Esophagus muscularis mucosa (tissue), 4 donors: Measurements from ENCODE around the gene SORCS2. TPM values are rescaled to one million over a fixed set of nuclear protein-coding genes. Genes with fewer than 3 reads are reported as not detected.

Source experiments
- DNase-seq: peaks from one replicate; pipeline ENCODE4 v3.0.0-alpha.2; 2017; ENCODE audit errors: extremely low spot score
- H3K27ac ChIP-seq, 4 donors: fragments of 200-600 bp; sonication (generic); replicated peaks in 1 of 4; 1 replicate in 3 of 4; 2 replicates in 1 of 4; pipeline ENCODE4 v1.5.1; 2016 to 2019; ENCODE audit warnings: mild to moderate bottlenecking in 1 of 4
- H3K27me3 ChIP-seq, 4 donors: fragments of 200-600 bp; sonication (generic); one replicate each; pipeline versions ENCODE4 v1.5.1 to v1.6.0; 2016 to 2019
- H3K36me3 ChIP-seq, 4 donors: fragments of 200-600 bp; sonication (generic); one replicate each; pipeline ENCODE4 v1.5.1; 2016 to 2019
- H3K4me1 ChIP-seq, 4 donors: fragments of 200-600 bp; sonication (generic); one replicate each; pipeline ENCODE4 v1.5.1; 2016 to 2019
- H3K4me3 ChIP-seq, 4 donors: fragments of 200-600 bp; sonication (generic); 1 replicate in 2 of 4; 2 replicates in 2 of 4; pipeline ENCODE4 v1.5.1; 2016 to 2019; ENCODE audit warnings: mild to moderate bottlenecking in 4 of 4, moderate library complexity in 1 of 4
- H3K9me3 ChIP-seq, 4 donors: fragments of 200-600 bp; sonication (generic); 1 replicate in 3 of 4; 2 replicates in 1 of 4; pipeline ENCODE4 v1.5.1; 2016 to 2019
- EP300 ChIP-seq: sonication (generic); formaldehyde crosslinking; IDR thresholded peaks from one replicate; pipeline ENCODE4 v1.6.1; 2017; ENCODE audit warnings: antibody characterized with exemption
- POLR2A ChIP-seq: fragments of 450-650 bp; IDR thresholded peaks from one replicate; pipeline ENCODE4 v1.6.1; 2017; ENCODE audit warnings: antibody characterized with exemption, moderate library complexity, mild to moderate bottlenecking, low read depth
- POLR2AphosphoS5 ChIP-seq, 2 donors: sonication (generic); formaldehyde crosslinking; IDR thresholded peaks; one replicate each; pipeline ENCODE4 v1.6.1; 2017; ENCODE audit warnings: antibody characterized with exemption in 2 of 2
- WGBS: methylation state at CpG from one replicate; pipeline ENCODE4 v1.1.5; 2018; 5-methylcytosine and 5-hydroxymethylcytosine counted together
- intact Hi-C: fragments of 100-400 bp; cut with DNase I; formaldehyde crosslinking; loops from one replicate; pipeline ENCODE4 v1.15.1; 2023
- total RNA-seq, 4 donors: library from RNA; depleted of rRNA; stranded (reverse); fragments of >200 nt; gene quantifications; one replicate each; pipeline versions ENCODE4 v1.1.0 to v1.2.1, GENCODE V29; 2016
- TF ChIP-seq, protein P1 (sequence below), 3 experiments: fragments of 200-600 bp in 2 of 3; fragments of 450-650 bp in 1 of 3; sonication (generic) in 2 of 3; IDR thresholded peaks; one replicate each; pipeline ENCODE4 v1.5.1; 2017 to 2019; ENCODE audit warnings: antibody characterized with exemption in 3 of 3, mild to moderate bottlenecking in 2 of 3, moderate library complexity in 1 of 3

SORCS2 gene
- total RNA-seq, 4 donors from 2014 or later = 3.3 to 10.1 (median 4.3) TPM

DNA sequence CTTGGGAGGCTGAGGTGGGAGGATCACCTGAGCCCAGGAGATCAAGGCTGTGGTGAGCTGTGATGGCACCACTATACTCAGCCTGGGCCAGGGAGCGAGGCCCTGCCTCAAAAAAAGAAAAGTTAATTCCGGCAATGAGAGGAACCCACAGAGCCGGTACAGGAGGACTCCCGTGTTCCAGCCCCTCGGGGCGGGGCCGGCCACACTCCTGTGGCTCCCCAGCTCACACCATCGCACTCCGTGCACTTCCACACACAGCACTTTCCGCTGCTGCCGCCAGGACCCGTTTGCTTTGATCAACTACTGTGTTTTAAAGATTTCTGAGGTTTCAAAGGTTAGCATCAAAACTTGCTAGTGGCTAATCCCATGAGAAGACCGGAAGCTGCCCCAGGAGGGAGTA is 575.6 kb downstream of the SORCS2 start:
- H3K27me3 ChIP-seq = no peaks in the 10 kb centered on the region
- H3K4me1 ChIP-seq = peaks cover 13 to 65% (median 53%) of the 10 kb centered on the region in 4 donors
- no peak overlapping the region for H3K4me3 ChIP-seq
- intact Hi-C loops = no loop called here
- peaks cover 11 to 90% (median 69%) of the 10 kb centered on the region in 4 donors for H3K36me3 ChIP-seq
- H3K9me3 ChIP-seq = no peaks in the 10 kb centered on the region
- 83% methylated on average over 13 of the region's 13 CpGs for WGBS
- H3K27ac ChIP-seq = no peak overlapping the region
- TF ChIP-seq, protein P1, sequence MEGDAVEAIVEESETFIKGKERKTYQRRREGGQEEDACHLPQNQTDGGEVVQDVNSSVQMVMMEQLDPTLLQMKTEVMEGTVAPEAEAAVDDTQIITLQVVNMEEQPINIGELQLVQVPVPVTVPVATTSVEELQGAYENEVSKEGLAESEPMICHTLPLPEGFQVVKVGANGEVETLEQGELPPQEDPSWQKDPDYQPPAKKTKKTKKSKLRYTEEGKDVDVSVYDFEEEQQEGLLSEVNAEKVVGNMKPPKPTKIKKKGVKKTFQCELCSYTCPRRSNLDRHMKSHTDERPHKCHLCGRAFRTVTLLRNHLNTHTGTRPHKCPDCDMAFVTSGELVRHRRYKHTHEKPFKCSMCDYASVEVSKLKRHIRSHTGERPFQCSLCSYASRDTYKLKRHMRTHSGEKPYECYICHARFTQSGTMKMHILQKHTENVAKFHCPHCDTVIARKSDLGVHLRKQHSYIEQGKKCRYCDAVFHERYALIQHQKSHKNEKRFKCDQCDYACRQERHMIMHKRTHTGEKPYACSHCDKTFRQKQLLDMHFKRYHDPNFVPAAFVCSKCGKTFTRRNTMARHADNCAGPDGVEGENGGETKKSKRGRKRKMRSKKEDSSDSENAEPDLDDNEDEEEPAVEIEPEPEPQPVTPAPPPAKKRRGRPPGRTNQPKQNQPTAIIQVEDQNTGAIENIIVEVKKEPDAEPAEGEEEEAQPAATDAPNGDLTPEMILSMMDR (IDR thresholded peaks at IDR 0.05) = no peak
- TF ChIP-seq POLR2A = no peak
- no peak for DNase-seq

DNA sequence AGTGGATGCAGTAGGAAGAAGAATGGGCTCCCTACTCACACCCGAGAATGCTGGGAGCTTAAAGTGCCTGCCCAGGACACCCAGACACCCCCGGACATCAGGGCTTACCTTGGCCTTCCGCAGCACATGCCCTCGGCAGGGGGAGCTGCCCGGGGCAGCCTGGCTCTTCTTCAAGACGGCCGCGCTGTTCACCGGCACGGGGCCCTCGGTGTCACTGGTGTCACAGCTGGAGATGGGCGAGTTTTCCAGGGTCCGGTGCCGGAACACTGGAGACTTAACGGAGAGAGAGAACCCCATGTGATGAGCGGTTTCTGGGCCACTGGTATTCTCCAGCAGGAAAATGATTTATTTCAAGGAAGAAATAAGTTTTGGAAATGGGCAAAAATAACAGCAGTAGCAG is 576.4 kb downstream of the SORCS2 start:
- Histone ChIP-seq H3K9me3 (no peaks in the 10 kb centered on the region), H3K4me1 (peaks cover 16 to 72% (median 59%) of the 10 kb centered on the region in 4 donors), H3K36me3 (peaks cover 8 to 91% (median 73%) of the 10 kb centered on the region in 4 donors), H3K27ac (peak overlapping the region in 1 of 4 donors; percentile 33), H3K4me3 (no peak overlapping the region), H3K27me3 (no peaks in the 10 kb centered on the region)
- intact Hi-C loops = no loop called here
- TF ChIP-seq, protein P1 (IDR thresholded peaks at IDR 0.05) = no peak
- TF ChIP-seq POLR2AphosphoS5 (IDR thresholded peaks at IDR 0.05) (no peak), POLR2A (no peak), EP300 (no peak)
- DNase-seq = no peak
- 85% methylated on average over 8 of the region's 16 CpGs for WGBS

DNA sequence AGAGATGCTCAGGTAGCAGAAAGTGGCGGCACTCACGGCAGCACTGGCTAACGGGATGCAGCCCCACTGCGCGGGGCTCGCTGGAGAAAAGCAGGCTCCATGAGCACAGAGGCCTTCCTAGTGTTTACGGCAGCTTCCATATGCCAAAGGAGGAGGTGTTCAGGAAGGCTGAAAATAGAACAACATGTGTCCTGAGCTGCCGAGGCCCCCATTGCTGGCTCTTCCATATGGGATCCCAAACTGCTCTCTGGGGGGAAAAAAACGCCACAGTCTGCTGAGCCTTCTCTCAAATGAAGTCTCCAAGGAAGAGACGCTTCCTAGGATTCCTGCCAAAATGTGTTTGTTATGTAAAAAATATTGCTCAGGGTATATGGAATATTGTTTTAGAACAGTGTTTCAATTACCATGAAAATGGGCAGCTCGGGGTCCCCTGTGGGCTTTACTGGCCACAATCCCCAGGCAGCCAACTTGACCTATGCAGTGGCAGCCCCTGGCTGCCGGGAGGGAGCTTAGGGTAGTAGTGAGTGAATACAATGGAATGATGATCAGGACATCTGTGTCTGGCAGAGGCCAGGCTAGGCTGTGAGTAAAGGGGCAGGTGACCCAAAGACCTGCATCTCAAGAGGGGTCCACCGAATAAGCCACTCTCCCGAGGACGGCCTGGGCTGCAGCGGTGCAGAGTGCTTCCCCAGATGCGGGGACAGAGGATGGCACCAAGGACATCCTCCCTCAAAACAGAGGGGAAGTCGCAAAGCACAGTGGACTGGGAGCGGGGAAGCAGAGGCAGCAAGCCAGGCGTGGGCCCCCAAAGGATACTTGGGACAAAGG is 577.3 kb downstream of the SORCS2 start:
- WGBS = 71% methylated on average over 19 of the region's 20 CpGs
- peak overlapping the region in 3 of 4 donors; percentile 33 to 55 (median 40) for H3K27ac ChIP-seq
- intact Hi-C loops = loop anchor here (2.0 kb wide), 1 partner anchor 33 kb away; no protein-coding TSS in a partner anchor

DNA sequence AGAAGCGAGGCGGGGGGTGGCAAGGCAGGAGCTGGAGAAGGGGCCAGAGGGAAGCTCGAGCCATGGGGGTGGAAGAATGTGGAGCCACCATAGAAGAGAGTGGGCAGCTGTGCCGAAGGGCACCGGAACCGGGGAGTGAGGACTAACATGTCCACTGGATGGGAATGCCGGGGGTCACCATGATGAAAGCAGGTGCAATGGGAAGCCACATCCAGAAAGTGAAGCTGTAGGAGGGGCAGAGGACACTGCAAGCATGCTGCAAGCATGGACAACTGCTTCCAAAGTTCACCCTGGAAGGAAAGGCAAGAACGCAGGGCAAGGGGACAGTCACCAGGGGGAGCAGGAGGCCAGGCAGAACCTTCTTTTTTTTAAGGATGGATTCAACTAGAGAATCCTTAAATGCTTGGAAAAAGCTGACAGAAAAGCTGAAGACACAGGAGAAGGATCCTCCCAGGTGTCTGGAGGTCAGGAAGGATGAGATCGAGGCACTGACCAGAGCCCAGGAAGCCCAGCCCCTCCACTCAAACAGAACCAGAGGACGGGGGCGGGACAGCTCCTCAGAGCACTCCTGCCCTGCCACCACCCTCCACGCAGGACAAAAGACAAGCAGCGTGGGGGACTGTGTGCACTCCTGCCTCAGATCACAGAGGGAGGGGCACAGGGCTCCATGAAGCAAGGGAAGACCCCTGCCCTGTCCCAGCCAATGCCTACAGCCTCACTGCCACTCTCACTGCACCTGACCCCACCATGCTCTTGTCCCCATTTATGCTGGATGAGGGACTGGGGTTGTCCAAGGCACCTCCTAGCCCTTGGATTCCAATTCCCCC is 578.1 kb downstream of the SORCS2 start:
- Histone ChIP-seq H3K27ac (peak overlapping the region in 3 of 4 donors; percentile 35 to 55 (median 40)), H3K4me1 (peaks cover 16 to 75% (median 60%) of the 10 kb centered on the region in 4 donors), H3K4me3 (no peak overlapping the region), H3K27me3 (no peaks in the 10 kb centered on the region), H3K9me3 (no peaks in the 10 kb centered on the region), H3K36me3 (peaks cover 8 to 93% (median 75%) of the 10 kb centered on the region in 4 donors)
- TF ChIP-seq EP300 (no peak), POLR2AphosphoS5 (IDR thresholded peaks at IDR 0.05) (no peak), POLR2A (no peak)
- TF ChIP-seq, protein P1 (IDR thresholded peaks at IDR 0.05) = peak; percentile 34 to 47 (median 42)
- intact Hi-C loops = loop anchor here (2.0 kb wide), 1 partner anchor 32 kb away; no protein-coding TSS in a partner anchor
- 81% methylated on average over 11 of the region's 13 CpGs for whole genome bisulfite sequencing
- DNase-seq = no peak

More for the DNA sequence above, 577.3 kb downstream of the SORCS2 start:
- H3K27me3 ChIP-seq = no peaks in the 10 kb centered on the region
- peaks cover 16 to 75% (median 60%) of the 10 kb centered on the region in 4 donors for H3K4me1 ChIP-seq
- H3K9me3 ChIP-seq = no peaks in the 10 kb centered on the region
- TF ChIP-seq POLR2A (no peak), POLR2AphosphoS5 (IDR thresholded peaks at IDR 0.05) (peak in 1 of 2 donors; percentile 11)
- TF ChIP-seq, protein P1 (IDR thresholded peaks at IDR 0.05) = no peak
- no peak overlapping the region for H3K4me3 ChIP-seq
- peaks cover 8 to 93% (median 78%) of the 10 kb centered on the region in 4 donors for H3K36me3 ChIP-seq
- no peak for DNase-seq
